GM12892 (cell line): ENCODE data around the gene OSBPL6.
"Not testable (repeated sequence)": the region's sequence is repeated elsewhere in the genome, so short reads cannot be mapped to it uniquely, and the experiment has no call there.

Experiments used
- POLR2A ChIP-seq: IDR thresholded peaks from 2 replicates; pipeline ENCODE4 v1.6.1; 2011; ENCODE audit warnings: low read depth, low read length, control low read depth
- POLR2AphosphoS5 ChIP-seq: IDR thresholded peaks from 2 replicates; pipeline ENCODE4 v1.6.1; 2011; ENCODE audit warnings: low read depth, low read length, control low read depth
- TAF1 ChIP-seq: IDR thresholded peaks from 2 replicates; pipeline ENCODE4 v1.6.1; 2011; ENCODE audit warnings: low read depth, mild to moderate bottlenecking, control low read depth, low read length, borderline replicate concordance

DNA sequence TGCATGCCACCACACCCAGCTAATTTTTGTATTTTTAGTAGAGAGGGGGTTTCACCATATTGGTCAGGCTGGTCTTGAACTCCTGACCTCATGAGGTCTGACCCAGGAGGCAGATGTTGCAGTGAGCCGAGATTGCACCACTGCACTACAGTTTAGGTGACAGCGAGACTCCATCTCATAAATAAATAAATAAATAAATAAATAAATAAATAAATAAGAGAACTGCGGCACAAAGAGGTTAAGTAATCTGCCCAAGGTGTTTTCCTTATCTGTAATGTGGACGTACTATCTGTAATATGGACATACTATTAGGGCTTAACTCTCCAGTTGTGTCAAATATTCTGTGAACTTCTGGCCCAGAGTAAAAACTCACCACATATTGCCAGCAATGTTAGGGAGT, 4.1 kb downstream of the OSBPL6 start:
- TF ChIP-seq POLR2AphosphoS5, POLR2A, TAF1: not testable (repeated sequence)
